Naive B cell (primary cell): Measurements from ENCODE around the gene NEGR1. TPM values are rescaled to one million over a fixed set of nuclear protein-coding genes. Genes with fewer than 3 reads are reported as not detected.
A peak's percentile ranks its signal among the peaks of the same experiment; 100 is the strongest.

Experiments used
- ATAC-seq, 2 donors: fragments of 150-1000 bp; cut with Tn5 transposase; 2 replicates each; pipeline ENCODE4 v1.10.0; 2021; ENCODE audit warnings: low read depth in 2 of 2, mild to moderate bottlenecking in 2 of 2, moderate library complexity in 2 of 2
- DNase-seq: peaks from one replicate; pipeline ENCODE4 v3.0.0; 2022
- H3K27ac Mint-ChIP-seq, 6 donors: one replicate each; pipeline ENCODE4 v1.8.0; 2020 to 2022; ENCODE audit warnings: mild to moderate bottlenecking in 6 of 6, mixed read lengths in 6 of 6, moderate library complexity in 5 of 6, inconsistent platforms in 2 of 6
- H3K27me3 Mint-ChIP-seq, 3 donors: one replicate each; pipeline ENCODE4 v1.8.0; 2021 to 2022; ENCODE audit warnings: mixed read lengths in 3 of 3, mild to moderate bottlenecking in 1 of 3
- H3K36me3 Mint-ChIP-seq, 2 donors: one replicate each; pipeline ENCODE4 v1.8.0; 2020 to 2022; ENCODE audit warnings: mixed read lengths in 2 of 2, inconsistent platforms in 1 of 2, mild to moderate bottlenecking in 1 of 2
- H3K4me1 Mint-ChIP-seq, 3 donors: one replicate each; pipeline ENCODE4 v1.8.0; 2020 to 2022; ENCODE audit warnings: mixed read lengths in 3 of 3, inconsistent platforms in 1 of 3, mild to moderate bottlenecking in 1 of 3, moderate library complexity in 1 of 3
- H3K4me3 Mint-ChIP-seq, 8 donors: one replicate each; pipeline ENCODE4 v1.8.0; 2020 to 2022; ENCODE audit warnings: mild to moderate bottlenecking in 8 of 8, mixed read lengths in 8 of 8, moderate library complexity in 8 of 8, inconsistent platforms in 2 of 8
- H3K9me3 Mint-ChIP-seq, 7 donors: one replicate each; pipeline ENCODE4 v1.8.0; 2020 to 2022; ENCODE audit warnings: mixed read lengths in 7 of 7, mild to moderate bottlenecking in 5 of 7, inconsistent platforms in 2 of 7, moderate library complexity in 1 of 7
- polyA plus RNA-seq, 6 donors: library from polyadenylated mRNA; unstranded; fragments of 300-500 nt; fragmentation: Illumina TruSeq; gene quantifications; one replicate each; pipeline ENCODE4 v1.2.3, GENCODE V29; 2021; ENCODE audit warnings: low read depth in 6 of 6

NEGR1 gene
- polyA plus RNA-seq, 6 donors from 2014 or later, result 0.10 TPM; not detected in 5

DNA sequence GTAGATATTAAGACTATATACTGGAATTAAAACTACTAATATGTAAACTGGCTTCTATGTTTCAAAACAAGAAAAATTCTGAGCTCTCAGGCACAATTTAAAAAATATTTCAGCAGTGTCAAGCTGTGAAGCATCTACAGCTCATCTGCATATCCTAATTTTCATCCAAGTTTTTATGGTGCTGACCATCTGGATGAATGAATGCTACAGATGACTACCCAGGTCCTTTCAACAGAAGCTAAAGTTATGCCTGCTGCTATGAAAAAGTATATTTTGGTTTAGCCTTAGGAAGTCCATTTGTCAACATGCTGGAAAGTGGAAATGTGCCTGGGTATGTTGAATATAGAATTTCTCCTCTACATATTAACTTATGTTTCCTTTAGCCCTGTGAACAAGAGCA is 206.9 kb downstream of the NEGR1 start:
- H3K4me3 Mint-ChIP-seq, result no peak overlapping the region
- H3K27ac Mint-ChIP-seq, result no peak overlapping the region
- no peaks in the 10 kb centered on the region for H3K36me3 Mint-ChIP-seq
- no peaks in the 10 kb centered on the region for H3K9me3 Mint-ChIP-seq
- H3K4me1 Mint-ChIP-seq, result no peaks in the 10 kb centered on the region
- H3K27me3 Mint-ChIP-seq, result no peaks in the 10 kb centered on the region
- DNase-seq (no peak), ATAC-seq (no peak)

DNA sequence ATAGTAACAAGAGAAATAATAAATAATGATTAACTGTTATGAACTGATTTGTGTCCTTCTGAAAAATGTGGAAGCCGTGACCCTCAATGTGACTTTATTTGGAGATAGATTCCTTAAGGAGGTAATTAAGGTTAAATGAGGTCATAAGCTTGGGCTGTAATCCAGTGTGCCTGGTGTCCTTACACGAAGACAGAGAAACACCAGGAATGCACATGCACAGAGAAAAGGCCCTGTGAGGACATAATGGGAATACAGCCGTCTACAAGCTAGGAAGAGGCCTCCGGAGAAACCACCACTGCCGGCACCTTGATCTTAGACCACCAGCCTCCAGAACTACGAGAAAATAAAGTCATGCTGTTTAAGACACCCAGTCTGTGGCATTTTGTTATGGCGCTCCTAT is 215.9 kb downstream of the NEGR1 start:
- H3K4me3 Mint-ChIP-seq, result no peak overlapping the region
- no peaks in the 10 kb centered on the region for H3K27me3 Mint-ChIP-seq
- no peak overlapping the region for H3K27ac Mint-ChIP-seq
- H3K4me1 Mint-ChIP-seq, result no peaks in the 10 kb centered on the region
- H3K9me3 Mint-ChIP-seq, result no peaks in the 10 kb centered on the region
- DNase-seq (no peak), ATAC-seq (no peak)
- H3K36me3 Mint-ChIP-seq, result no peaks in the 10 kb centered on the region

DNA sequence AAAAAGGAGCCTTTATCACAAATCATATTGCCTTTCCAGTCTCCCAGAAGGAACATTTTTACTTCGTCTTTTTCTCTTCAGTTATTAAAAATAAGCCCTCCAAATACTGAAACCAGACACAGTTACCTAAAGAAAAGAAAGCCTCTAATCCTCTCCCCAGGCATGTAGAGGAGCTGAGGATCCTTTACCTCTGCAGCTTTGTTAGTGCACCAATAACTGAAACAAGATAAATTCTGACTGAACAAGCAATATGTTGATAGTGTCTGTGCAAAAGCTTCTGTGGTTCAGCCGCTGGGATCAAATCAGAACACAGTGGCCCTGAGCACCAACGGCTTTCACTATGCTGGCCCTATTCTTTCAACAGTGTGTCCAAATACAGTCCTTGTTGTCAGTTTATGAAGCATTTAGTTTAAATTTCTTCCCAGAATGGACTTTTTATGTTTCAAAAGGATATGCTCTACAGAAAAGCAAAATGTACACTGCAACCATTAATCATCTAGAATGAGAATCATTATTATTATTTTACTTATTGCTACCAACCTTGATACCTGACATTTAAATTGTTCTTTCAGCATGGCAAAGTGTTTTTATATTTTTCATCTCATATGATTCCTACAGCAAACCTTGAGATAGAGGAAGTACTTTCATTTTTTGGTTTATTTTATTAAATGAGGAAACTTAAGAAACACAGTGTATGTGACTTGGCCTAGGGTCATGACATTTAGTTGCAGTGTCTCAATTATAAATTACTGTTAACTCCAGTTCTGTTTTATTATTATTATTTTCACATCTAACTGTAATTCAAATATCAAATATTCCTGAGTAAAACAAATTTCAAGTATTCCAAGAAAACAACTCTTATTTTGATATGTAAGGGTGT is 217.9 kb downstream of the NEGR1 start:
- Mint-ChIP-seq H3K4me3 (no peak overlapping the region), H3K9me3 (no peaks in the 10 kb centered on the region), H3K27ac (no peak overlapping the region), H3K36me3 (no peaks in the 10 kb centered on the region), H3K27me3 (no peaks in the 10 kb centered on the region), H3K4me1 (no peaks in the 10 kb centered on the region)
- DNase-seq (no peak), ATAC-seq (no peak)

DNA sequence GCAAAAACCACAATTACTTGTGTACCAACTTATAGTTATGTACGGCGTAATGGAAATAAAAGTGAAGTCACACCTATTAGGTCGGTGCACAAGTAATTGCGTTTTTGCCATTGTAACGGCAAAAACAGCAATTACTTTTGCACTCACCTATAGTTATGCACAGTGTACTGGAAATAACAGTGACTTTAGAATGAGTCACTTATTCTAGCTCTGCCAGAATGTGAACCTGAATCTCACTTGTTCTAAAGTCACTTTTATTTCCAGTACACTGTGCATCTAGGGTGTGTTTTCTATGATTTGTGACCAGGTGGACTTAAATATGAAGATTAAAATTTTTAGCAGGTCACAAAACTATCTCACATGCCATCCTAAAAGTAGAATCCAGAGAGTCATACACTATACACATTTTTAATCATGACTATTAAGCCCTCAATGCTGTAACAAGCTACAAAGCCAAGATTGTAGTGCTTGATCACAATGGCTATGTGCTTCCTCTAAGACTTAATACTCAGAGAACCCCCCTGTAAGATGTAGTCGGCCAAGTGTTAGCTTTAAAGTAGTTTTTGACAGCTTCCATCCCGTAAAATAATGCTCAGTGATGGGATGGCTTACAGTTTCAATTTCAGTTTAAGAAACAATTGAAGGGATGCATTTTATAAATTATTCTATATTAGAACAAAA is 218.8 kb downstream of the NEGR1 start:
- DNase-seq (no peak), ATAC-seq (no peak)
- H3K27me3 Mint-ChIP-seq, result no peaks in the 10 kb centered on the region
- no peak overlapping the region for H3K27ac Mint-ChIP-seq
- H3K4me1 Mint-ChIP-seq, result no peaks in the 10 kb centered on the region
- no peak overlapping the region for H3K4me3 Mint-ChIP-seq
- no peaks in the 10 kb centered on the region for H3K36me3 Mint-ChIP-seq
- no peaks in the 10 kb centered on the region for H3K9me3 Mint-ChIP-seq

DNA sequence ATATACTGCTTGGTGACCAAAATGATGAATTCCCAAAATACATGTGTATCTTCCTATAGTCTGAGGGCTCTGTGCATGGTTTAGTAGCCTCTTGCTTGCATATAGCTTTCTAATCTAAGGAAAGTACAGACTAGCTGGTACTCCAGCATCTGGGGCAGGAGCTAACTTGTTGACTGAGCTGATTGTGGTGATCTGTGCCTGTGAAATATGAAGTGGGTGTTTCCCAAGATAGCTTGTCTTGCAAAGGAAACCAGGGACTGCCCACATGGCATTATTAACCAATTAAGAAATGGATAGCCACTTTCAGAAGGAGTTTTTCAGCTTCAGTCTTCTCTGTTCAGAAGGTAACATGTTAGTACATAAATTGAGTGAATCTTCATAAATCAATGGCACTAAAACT is 219.8 kb downstream of the NEGR1 start:
- ATAC-seq (no peak), DNase-seq (no peak)
- H3K9me3 Mint-ChIP-seq, result no peaks in the 10 kb centered on the region
- no peaks in the 10 kb centered on the region for H3K4me1 Mint-ChIP-seq
- no peaks in the 10 kb centered on the region for H3K27me3 Mint-ChIP-seq
- no peaks in the 10 kb centered on the region for H3K36me3 Mint-ChIP-seq
- no peak overlapping the region for H3K4me3 Mint-ChIP-seq
- no peak overlapping the region for H3K27ac Mint-ChIP-seq

DNA sequence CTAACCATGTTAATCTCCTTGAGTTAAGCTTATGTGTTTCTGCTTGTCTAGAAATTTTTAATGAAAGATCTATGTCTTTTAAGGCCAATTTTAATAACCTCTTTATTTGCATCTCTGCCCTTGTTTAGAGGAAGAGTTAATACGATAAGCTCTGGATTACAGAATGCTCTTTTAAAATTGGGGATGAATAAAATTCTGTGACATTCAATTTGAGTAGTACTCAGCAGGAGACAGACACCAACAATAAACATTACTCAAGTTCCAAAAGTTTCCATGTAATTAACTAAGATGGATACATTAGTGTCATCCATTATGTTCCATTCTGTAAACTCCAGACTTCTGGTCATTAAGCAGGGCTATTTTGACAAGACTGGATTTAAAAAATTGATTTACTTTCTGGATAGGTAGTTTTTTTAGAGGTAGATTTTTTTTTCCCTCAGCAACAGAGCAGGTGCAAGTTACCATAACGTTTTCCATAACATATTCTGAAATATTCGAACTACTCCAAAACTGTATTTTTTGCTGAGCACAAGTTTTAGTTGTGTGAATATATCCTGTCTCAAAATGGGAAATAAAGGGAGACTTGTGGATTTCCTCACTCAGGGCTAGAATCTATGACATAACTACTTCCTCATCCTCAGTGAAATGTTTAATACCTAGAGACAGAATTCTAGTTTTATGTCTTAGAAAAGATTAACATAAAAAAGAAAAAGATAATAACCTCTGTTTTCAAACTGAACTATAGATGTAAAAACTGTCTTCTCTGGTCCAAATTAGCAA is 221.7 kb downstream of the NEGR1 start:
- Mint-ChIP-seq H3K27me3 (no peaks in the 10 kb centered on the region), H3K4me1 (no peaks in the 10 kb centered on the region), H3K36me3 (no peaks in the 10 kb centered on the region), H3K4me3 (no peak overlapping the region), H3K9me3 (no peaks in the 10 kb centered on the region), H3K27ac (no peak overlapping the region)
- ATAC-seq (no peak), DNase-seq (no peak)

DNA sequence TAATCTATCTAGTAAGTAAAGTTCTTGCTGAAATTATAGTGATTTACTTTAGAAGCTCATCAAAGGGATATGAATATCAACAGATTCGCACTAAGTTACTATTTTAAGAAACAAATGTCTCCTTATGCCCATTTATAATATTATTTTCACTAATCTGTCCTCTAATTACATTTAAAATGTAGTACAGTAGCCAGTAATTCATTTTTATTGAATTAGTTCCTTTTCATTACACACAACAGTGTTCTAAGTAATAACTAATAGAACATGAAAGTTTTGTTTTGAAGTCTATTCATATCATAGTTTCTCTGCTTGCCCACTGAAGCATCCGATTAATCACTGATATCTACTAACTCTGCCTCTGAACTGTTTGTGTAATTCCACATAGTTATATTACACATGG is 225.8 kb downstream of the NEGR1 start:
- H3K4me3 Mint-ChIP-seq, result no peak overlapping the region
- no peaks in the 10 kb centered on the region for H3K36me3 Mint-ChIP-seq
- H3K27ac Mint-ChIP-seq, result no peak overlapping the region

DNA sequence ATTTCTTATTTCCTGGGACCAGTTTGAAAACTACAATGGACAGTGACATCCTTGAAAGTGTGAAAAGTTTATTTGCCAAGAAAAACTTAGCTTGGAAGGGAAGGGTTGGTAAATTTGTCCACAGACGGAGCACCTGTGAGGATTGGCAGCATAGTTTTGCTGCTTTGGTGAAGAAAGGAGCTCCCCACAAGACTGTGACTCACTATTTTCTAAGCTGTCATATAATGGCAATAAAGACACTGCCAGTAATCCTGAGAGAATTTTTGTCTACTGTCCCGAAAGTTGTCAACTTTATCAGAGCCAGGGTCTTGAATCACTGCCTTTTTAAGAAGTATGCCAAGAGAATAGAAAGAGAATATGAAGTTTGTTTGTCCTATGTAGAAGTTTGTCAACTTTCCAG is 230.8 kb downstream of the NEGR1 start:
- Mint-ChIP-seq H3K4me1 (no peaks in the 10 kb centered on the region), H3K36me3 (no peaks in the 10 kb centered on the region), H3K27ac (no peak overlapping the region), H3K9me3 (no peaks in the 10 kb centered on the region), H3K4me3 (no peak overlapping the region), H3K27me3 (no peaks in the 10 kb centered on the region)
- ATAC-seq (no peak), DNase-seq (no peak)

More for the DNA sequence above, 225.8 kb downstream of the NEGR1 start:
- ATAC-seq, result no peak
- H3K4me1 Mint-ChIP-seq, result no peaks in the 10 kb centered on the region
- no peaks in the 10 kb centered on the region for H3K9me3 Mint-ChIP-seq
- no peaks in the 10 kb centered on the region for H3K27me3 Mint-ChIP-seq
- no peak for DNase-seq

DNA sequence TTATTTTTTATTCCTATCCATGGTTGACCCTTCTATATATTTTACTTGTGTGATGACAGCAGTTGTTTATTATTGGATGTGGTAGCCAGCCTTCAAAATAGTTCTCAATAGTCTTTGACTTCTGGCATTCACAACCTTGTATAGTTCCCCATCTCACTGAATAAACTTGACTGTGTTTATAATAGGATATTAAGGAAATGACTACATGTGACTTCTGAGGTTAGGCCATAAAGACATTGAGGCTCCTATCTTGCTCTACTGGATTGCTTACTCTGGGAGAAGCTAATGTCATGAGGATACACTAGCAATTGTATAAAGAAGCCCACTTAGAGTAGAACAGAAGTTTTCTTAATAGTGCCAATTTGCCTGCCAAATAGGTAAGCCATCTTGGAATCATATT is 231.8 kb downstream of the NEGR1 start:
- Mint-ChIP-seq H3K27ac (no peak overlapping the region), H3K4me1 (no peaks in the 10 kb centered on the region), H3K36me3 (no peaks in the 10 kb centered on the region), H3K9me3 (no peaks in the 10 kb centered on the region), H3K4me3 (no peak overlapping the region), H3K27me3 (no peaks in the 10 kb centered on the region)
- DNase-seq (no peak), ATAC-seq (no peak)

DNA sequence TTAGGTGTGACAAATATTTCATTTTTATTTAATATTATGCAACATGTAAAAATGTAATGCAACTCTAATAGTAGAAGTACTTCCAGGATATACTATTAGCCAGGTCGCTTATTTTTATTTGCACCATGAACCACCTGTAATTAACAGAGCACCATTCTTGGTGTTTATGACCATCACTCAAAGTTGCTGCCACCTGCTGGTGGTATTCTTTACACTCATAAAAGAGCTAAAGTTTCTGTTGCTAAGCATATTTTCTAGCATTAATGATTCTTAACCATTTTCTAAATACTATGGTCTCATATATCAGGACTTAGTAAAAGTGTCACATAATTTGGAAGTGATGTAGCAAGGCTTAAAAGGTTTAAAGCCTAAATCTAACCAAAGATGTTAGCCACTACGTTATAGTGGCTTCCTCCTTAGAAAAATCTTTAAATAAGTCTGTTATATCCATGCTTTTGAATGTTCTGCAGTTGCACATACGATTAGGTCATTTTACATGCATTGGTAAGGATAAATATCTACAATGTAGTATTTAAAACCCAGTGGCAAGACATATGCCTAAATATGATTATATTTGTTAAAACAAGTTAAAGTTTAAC is 244.5 kb downstream of the NEGR1 start:
- no peak overlapping the region for H3K27ac Mint-ChIP-seq
- H3K27me3 Mint-ChIP-seq, result no peaks in the 10 kb centered on the region
- no peaks in the 10 kb centered on the region for H3K4me1 Mint-ChIP-seq
- no peaks in the 10 kb centered on the region for H3K36me3 Mint-ChIP-seq
- ATAC-seq, result no peak
- H3K9me3 Mint-ChIP-seq, result peaks cover 0 to 3% (median 0%) of the 10 kb centered on the region in 7 donors
- DNase-seq, result peak; percentile 1
- no peak overlapping the region for H3K4me3 Mint-ChIP-seq

DNA sequence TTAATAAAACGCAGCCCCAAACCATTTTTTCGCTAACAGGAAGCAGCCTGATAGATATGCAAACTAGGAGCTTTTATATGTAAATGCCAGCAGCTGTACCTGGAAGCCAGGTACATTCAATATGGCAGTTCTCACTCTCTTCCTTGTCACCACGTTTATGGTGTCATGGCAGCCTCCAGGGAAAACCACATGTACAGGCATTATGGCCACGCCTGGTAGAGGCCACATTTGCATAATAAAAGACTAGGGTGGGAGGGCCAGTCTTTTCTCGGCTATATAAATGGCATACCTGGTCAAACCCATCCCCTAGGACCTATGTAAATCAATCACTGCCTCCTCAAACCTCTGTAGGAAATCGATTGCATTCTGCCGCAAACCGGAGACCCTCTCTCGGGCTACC is 247.5 kb downstream of the NEGR1 start:
- Mint-ChIP-seq H3K27ac (no peak overlapping the region), H3K36me3 (no peaks in the 10 kb centered on the region), H3K9me3 (peaks cover 0 to 3% (median 0%) of the 10 kb centered on the region in 7 donors), H3K4me3 (no peak overlapping the region), H3K27me3 (no peaks in the 10 kb centered on the region), H3K4me1 (no peaks in the 10 kb centered on the region)
- ATAC-seq (no peak), DNase-seq (no peak)

DNA sequence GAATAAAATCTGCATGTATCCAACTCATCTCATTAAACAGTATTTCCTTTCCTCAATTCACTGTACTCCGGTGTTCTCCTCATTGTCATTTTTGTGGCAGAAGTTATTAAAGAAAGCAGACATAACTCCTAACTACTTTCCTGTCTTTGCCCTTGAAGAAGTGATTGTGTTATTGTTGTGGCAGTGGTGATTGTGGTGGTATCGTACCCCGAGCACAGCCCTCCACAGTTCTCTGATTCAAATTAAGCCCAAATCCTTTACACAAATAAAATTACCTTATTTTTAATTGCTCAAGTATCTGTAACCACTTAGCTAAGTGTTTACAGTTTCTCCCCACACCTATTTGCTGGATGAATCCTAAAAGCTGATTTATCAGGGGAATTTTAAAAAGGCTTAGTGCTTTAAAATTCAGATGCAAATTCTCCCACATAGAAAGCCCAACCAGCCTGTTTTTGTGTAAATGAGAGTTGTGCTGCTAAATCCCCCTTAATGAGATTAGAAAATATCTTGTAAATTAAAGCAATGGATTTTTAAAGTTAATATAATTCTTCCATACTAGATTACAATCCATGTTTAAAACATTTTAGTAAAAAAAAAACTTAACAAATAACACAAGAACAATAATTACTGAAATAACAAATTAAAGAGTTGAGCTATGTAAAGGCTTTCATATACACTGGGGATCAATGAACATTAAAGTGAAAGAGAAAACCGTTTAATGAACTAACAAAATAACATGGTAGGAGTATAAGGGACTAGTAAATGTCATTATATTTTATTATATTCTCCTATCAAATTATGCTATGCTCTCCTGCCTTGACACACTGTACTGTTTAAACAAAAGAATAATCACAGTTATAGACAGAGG is 259.0 kb downstream of the NEGR1 start:
- Mint-ChIP-seq H3K4me1 (no peaks in the 10 kb centered on the region), H3K4me3 (no peak overlapping the region), H3K9me3 (no peaks in the 10 kb centered on the region), H3K36me3 (no peaks in the 10 kb centered on the region), H3K27ac (no peak overlapping the region), H3K27me3 (no peaks in the 10 kb centered on the region)
- no peak for ATAC-seq
- DNase-seq, result no peak

DNA sequence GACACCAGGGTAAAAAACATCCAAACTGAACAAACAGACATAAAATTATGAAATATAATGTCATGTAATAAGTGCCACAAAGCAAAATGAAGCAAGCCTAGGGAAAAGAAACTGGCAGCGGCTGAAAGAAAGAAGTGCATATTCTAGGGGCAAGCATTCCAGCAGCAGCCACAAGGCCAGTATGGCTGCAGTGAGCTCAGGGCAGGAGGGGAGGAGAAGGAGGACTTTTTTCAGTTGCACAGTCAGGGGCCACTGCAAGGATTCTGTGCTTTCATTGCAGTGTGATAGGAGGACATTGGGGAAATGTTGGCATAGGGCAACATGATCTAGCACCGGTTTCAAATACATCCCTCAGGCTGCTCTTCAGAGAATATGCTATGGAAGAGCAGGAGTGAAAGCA is 263.8 kb downstream of the NEGR1 start:
- ATAC-seq, result no peak
- Mint-ChIP-seq H3K9me3 (no peaks in the 10 kb centered on the region), H3K27ac (no peak overlapping the region), H3K36me3 (no peaks in the 10 kb centered on the region), H3K27me3 (no peaks in the 10 kb centered on the region), H3K4me3 (no peak overlapping the region), H3K4me1 (no peaks in the 10 kb centered on the region)
- DNase-seq, result no peak
